ENCODE measurements around the gene ATAD3A. TPM values are rescaled to one million over a fixed set of nuclear protein-coding genes. Genes with fewer than 3 reads are reported as not detected.

ATAD3A gene
- total RNA-seq, 1 experiment from 2014 or later = 55.8 TPM

GRCh38 chr1:1529936-1530335 is 18.0 kb downstream of the ATAD3A start:
- DNase-seq = no peak
- Histone ChIP-seq H3T11ph (ENCODE audit: low read length) (no peak overlapping the region), H3K23ac (ENCODE audit: insufficient read length, low read depth, low read length) (no peak overlapping the region), H3K4me2 (ENCODE audit: insufficient read depth, insufficient read length, low read length) (no peak overlapping the region), H3K9me3 (ENCODE audit: control insufficient read depth, low read depth, low read length) (no peaks in the 10 kb centered on the region), H3K4me1 (ENCODE audit: insufficient read depth, low read length) (no peaks in the 10 kb centered on the region), H3K27ac (ENCODE audit: insufficient read length, low read depth, low read length) (no peak overlapping the region), H4K5ac (ENCODE audit: insufficient read length, low read depth, low read length) (no peak overlapping the region), H3K27me3 (ENCODE audit: insufficient read depth, low read length) (no peaks in the 10 kb centered on the region), H3K14ac (ENCODE audit: insufficient read depth, low read length) (no peak overlapping the region), H3K4ac (ENCODE audit: low read depth, low read length) (no peak overlapping the region), H2BK12ac (ENCODE audit: insufficient read length, low read depth, low read length) (no peak overlapping the region), H2AK5ac (ENCODE audit: insufficient read length, low read length) (no peak overlapping the region), H2BK15ac (ENCODE audit: low read depth, low read length) (no peak overlapping the region), H2BK120ac (ENCODE audit: low read depth, low read length, poor library complexity, severe bottlenecking) (no peak overlapping the region), H4K20me1 (ENCODE audit: control insufficient read depth, insufficient read depth, insufficient read length) (no peaks in the 10 kb centered on the region), H2BK5ac (ENCODE audit: insufficient read length, low read length) (no peak overlapping the region), H2AFZ (ENCODE audit: low read length) (no peak overlapping the region), H3K56ac (ENCODE audit: insufficient read length, low read depth, low read length) (no peak overlapping the region), H2BK20ac (ENCODE audit: low read depth, low read length, poor library complexity, severe bottlenecking) (no peak overlapping the region), H4K8ac (replicated peaks; ENCODE audit: insufficient read length, low read depth, low read length) (no peak overlapping the region), H3K9ac (ENCODE audit: extremely low read depth, insufficient read length, low read length) (no peak overlapping the region), H3K18ac (ENCODE audit: insufficient read length, low read depth, low read length) (no peak overlapping the region), H4K91ac (ENCODE audit: insufficient read length, low read depth, low read length) (no peak overlapping the region), H3K79me2 (ENCODE audit: insufficient read depth, low read length) (no peaks in the 10 kb centered on the region), H3K79me1 (ENCODE audit: insufficient read depth, low read depth, low read length, poor library complexity, severe bottlenecking) (no peaks in the 10 kb centered on the region), H3K23me2 (ENCODE audit: insufficient read length, low read depth, low read length, poor library complexity, severe bottlenecking) (no peaks in the 10 kb centered on the region)
- no peak overlapping the region for H3K4me3 Mint-ChIP-seq
- no peaks in the 10 kb centered on the region for H3K27me3 Mint-ChIP-seq (ENCODE audit: low read depth)
- H3K27ac Mint-ChIP-seq = no peak overlapping the region
- peaks cover 31 to 52% (median 45%) of the 10 kb centered on the region in 3 experiments for H3K36me3 Mint-ChIP-seq (ENCODE audit: insufficient read depth in 1 of 3, low read depth in 3 of 3)
- no CpG with 5 or more reads among the region's 8 CpGs for WGBS (ENCODE audit: extremely low coverage, insufficient read length, low lambda C conversion rate)
- peaks cover 7 to 8% of the 10 kb centered on the region in 2 experiments; a peak in 4 of 5 replicates for H3K9me3 Mint-ChIP-seq
- H3K4me1 Mint-ChIP-seq = no peaks in the 10 kb centered on the region
- TF ChIP-seq, protein P1, sequence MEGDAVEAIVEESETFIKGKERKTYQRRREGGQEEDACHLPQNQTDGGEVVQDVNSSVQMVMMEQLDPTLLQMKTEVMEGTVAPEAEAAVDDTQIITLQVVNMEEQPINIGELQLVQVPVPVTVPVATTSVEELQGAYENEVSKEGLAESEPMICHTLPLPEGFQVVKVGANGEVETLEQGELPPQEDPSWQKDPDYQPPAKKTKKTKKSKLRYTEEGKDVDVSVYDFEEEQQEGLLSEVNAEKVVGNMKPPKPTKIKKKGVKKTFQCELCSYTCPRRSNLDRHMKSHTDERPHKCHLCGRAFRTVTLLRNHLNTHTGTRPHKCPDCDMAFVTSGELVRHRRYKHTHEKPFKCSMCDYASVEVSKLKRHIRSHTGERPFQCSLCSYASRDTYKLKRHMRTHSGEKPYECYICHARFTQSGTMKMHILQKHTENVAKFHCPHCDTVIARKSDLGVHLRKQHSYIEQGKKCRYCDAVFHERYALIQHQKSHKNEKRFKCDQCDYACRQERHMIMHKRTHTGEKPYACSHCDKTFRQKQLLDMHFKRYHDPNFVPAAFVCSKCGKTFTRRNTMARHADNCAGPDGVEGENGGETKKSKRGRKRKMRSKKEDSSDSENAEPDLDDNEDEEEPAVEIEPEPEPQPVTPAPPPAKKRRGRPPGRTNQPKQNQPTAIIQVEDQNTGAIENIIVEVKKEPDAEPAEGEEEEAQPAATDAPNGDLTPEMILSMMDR (conservative IDR thresholded peaks at IDR 0.05) = no peak
